GM04503 (cell line): ENCODE data around the gene NTNG2.

ENCODE experiments used
- DNase-seq: peaks from one replicate; pipeline ENCODE4 v3.0.0-alpha.2; 2012; ENCODE audit warnings: low read depth

NTNG2 gene

GRCh38 chr9:132204883-132205282 is 43.0 kb downstream of the NTNG2 start:
- no peak for DNase-seq

GRCh38 chr9:132207215-132207614 is 45.4 kb downstream of the NTNG2 start:
- no peak for DNase-seq

- DNase-seq: no peak
Measured at GRCh38 chr9:132207839-132208615, 46.2 kb downstream of the NTNG2 start.

GRCh38 chr9:132209228-132209627 is 47.4 kb downstream of the NTNG2 start:
- no peak for DNase-seq

- no peak for DNase-seq
Measured at GRCh38 chr9:132210472-132211145, 48.8 kb downstream of the NTNG2 start.

GRCh38 chr9:132211570-132211969 is 49.7 kb downstream of the NTNG2 start:
- no peak for DNase-seq

- peak; percentile 68 for DNase-seq
Measured at GRCh38 chr9:132214027-132214622, 52.3 kb downstream of the NTNG2 start.

GRCh38 chr9:132216861-132217619 is 55.2 kb downstream of the NTNG2 start:
- DNase-seq: no peak

GRCh38 chr9:132218208-132218607 is 56.4 kb downstream of the NTNG2 start:
- DNase-seq: no peak

- DNase-seq: no peak
Measured at GRCh38 chr9:132221941-132222340, 60.1 kb downstream of the NTNG2 start.

- no peak for DNase-seq
Measured at GRCh38 chr9:132224645-132225044, 62.8 kb downstream of the NTNG2 start.

GRCh38 chr9:132226571-132227430 is 64.9 kb downstream of the NTNG2 start:
- no peak for DNase-seq

GRCh38 chr9:132228062-132228461 is 66.2 kb downstream of the NTNG2 start:
- DNase-seq: no peak

GRCh38 chr9:132230605-132231004 is 68.7 kb downstream of the NTNG2 start:
- DNase-seq: no peak

GRCh38 chr9:132231019-132231701 is 69.3 kb downstream of the NTNG2 start:
- no peak for DNase-seq

- no peak for DNase-seq
Measured at GRCh38 chr9:132232522-132232921, 70.7 kb downstream of the NTNG2 start.

GRCh38 chr9:132233138-132233537 is 71.3 kb downstream of the NTNG2 start:
- no peak for DNase-seq

GRCh38 chr9:132234535-132234934 is 72.7 kb downstream of the NTNG2 start:
- no peak for DNase-seq

GRCh38 chr9:132235125-132235524 is 73.3 kb downstream of the NTNG2 start:
- no peak for DNase-seq

GRCh38 chr9:132235894-132236661 is 74.2 kb downstream of the NTNG2 start:
- DNase-seq: no peak
